ENCODE measurements around the gene FADS1. TPM values are rescaled to one million over a fixed set of nuclear protein-coding genes. Genes with fewer than 3 reads are reported as not detected.

Gene FADS1
- total RNA-seq, 3 donors from 2014 or later, result 8.8 to 112 (median 15.1) TPM

GRCh38 chr11:61775606-61776554 lies 40.9 kb downstream of the FADS1 start:
- H3K4me1 ChIP-seq, result no peaks in the 10 kb centered on the region
- TF ChIP-seq CTCF (IDR thresholded peaks at IDR 0.05), result no peak
- TF ChIP-seq POLR2A (IDR thresholded peaks at IDR 0.05), result no peak
- TF ChIP-seq POLR2AphosphoS5 (IDR thresholded peaks at IDR 0.05), result no peak
- H3K27ac ChIP-seq, result no peak overlapping the region
- no peaks in the 10 kb centered on the region for H3K9me3 ChIP-seq
- H3K4me3 ChIP-seq, result no peak overlapping the region
- H3K27me3 ChIP-seq, result no peaks in the 10 kb centered on the region
- no peaks in the 10 kb centered on the region for H3K36me3 ChIP-seq
- intact Hi-C loops (cut with DNase I; ENCODE audit: low total_unique reads), result no loop called here
- no peak for DNase-seq (ENCODE audit: low spot score in 2 of 2)

DNA sequence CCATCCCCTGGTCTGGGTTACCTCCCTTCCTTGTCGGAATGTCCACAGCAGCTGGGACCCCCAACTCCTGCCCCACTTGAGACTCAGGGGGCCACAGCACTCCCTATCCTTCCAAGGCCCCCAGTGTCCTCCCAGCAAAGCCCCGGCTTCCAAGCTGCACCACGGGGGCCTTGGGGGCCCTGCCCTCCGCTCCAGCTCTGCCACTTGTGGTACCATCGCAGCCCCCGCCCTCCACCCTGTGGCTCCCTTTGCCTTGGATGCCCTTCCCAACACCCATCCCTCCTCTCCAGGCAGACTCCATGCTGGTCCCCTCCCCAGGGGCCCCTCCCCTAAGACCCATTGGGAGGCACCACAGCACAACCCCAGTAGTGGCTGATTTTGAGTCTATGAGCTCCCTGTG lies 41.7 kb downstream of the FADS1 start:
- no peak for TF ChIP-seq POLR2AphosphoS5 (IDR thresholded peaks at IDR 0.05)
- no peak for TF ChIP-seq CTCF (IDR thresholded peaks at IDR 0.05)
- no peak for TF ChIP-seq POLR2A (IDR thresholded peaks at IDR 0.05)
- H3K9me3 ChIP-seq, result no peaks in the 10 kb centered on the region
- DNase-seq (ENCODE audit: low spot score in 2 of 2), result no peak
- H3K36me3 ChIP-seq, result no peaks in the 10 kb centered on the region
- H3K4me1 ChIP-seq, result no peaks in the 10 kb centered on the region
- intact Hi-C loops (cut with DNase I; ENCODE audit: low total_unique reads), result no loop called here
- no peak overlapping the region for H3K27ac ChIP-seq
- no peak overlapping the region for H3K4me3 ChIP-seq
- H3K27me3 ChIP-seq, result no peaks in the 10 kb centered on the region

- TF ChIP-seq CTCF (IDR thresholded peaks at IDR 0.05) (no peak), POLR2A (IDR thresholded peaks at IDR 0.05) (no peak), POLR2AphosphoS5 (IDR thresholded peaks at IDR 0.05) (no peak)
- no peaks in the 10 kb centered on the region for H3K36me3 ChIP-seq
Observed at GRCh38 chr11:61774411-61774810, 42.4 kb downstream of the FADS1 start.

GRCh38 chr11:61773809-61774208 lies 43.0 kb downstream of the FADS1 start:
- Histone ChIP-seq H3K4me1 (no peaks in the 10 kb centered on the region), H3K9me3 (no peaks in the 10 kb centered on the region), H3K36me3 (no peaks in the 10 kb centered on the region), H3K27me3 (no peaks in the 10 kb centered on the region), H3K4me3 (no peak overlapping the region), H3K27ac (no peak overlapping the region)
- DNase-seq (ENCODE audit: low spot score in 2 of 2), result no peak
- no peak for TF ChIP-seq CTCF (IDR thresholded peaks at IDR 0.05)
- TF ChIP-seq POLR2A (IDR thresholded peaks at IDR 0.05), result no peak
- no peak for TF ChIP-seq POLR2AphosphoS5 (IDR thresholded peaks at IDR 0.05)
- intact Hi-C loops (cut with DNase I; ENCODE audit: low total_unique reads), result no loop called here

More at GRCh38 chr11:61774411-61774810, 42.4 kb downstream of the FADS1 start:
- no peaks in the 10 kb centered on the region for H3K9me3 ChIP-seq
- no peaks in the 10 kb centered on the region for H3K4me1 ChIP-seq
- no peak overlapping the region for H3K4me3 ChIP-seq
- no peaks in the 10 kb centered on the region for H3K27me3 ChIP-seq
- no peak for DNase-seq (ENCODE audit: low spot score in 2 of 2)
- H3K27ac ChIP-seq, result no peak overlapping the region
- intact Hi-C loops (cut with DNase I; ENCODE audit: low total_unique reads), result no loop called here

DNA sequence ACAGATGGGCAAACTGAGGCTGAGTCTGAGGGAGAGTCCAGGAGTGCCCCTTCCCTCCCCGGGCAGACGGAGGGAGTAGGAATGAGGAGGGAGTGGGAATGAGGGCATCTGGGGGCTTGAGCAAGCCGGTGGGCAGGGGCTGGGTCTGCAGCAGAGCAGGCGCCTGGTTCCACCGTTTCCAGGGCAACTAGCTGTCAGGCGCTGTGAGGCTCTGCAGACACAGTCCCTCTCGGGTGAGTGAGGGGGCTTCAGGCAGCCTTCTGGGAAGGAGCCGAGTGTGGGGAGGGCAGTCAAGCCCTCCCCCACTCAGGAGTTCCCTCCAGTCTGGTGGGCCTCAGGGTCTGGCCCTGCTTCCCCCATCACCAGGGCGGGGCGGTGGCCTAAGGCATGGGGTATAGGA lies 43.4 kb downstream of the FADS1 start:
- TF ChIP-seq POLR2A (IDR thresholded peaks at IDR 0.05) (no peak), CTCF (IDR thresholded peaks at IDR 0.05) (no peak), POLR2AphosphoS5 (IDR thresholded peaks at IDR 0.05) (no peak)
- Histone ChIP-seq H3K36me3 (no peaks in the 10 kb centered on the region), H3K4me1 (no peaks in the 10 kb centered on the region), H3K9me3 (no peaks in the 10 kb centered on the region), H3K27me3 (no peaks in the 10 kb centered on the region), H3K4me3 (no peak overlapping the region), H3K27ac (no peak overlapping the region)
- intact Hi-C loops (cut with DNase I; ENCODE audit: low total_unique reads), result no loop called here
- no peak for DNase-seq (ENCODE audit: low spot score in 2 of 2)
